GM23338 (cell line): ENCODE results near the gene DIAPH3.

Source experiments
- CREB1 ChIP-seq: fragments of 250-450 bp; sonication (Bioruptor Pico); IDR thresholded peaks from 2 replicates; pipeline ENCODE4 v1.5.0; 2020; ENCODE audit warnings: low read depth, mild to moderate bottlenecking, moderate library complexity
- CTCF ChIP-seq, 2 experiments: fragments of 200-600 bp in 1 of 2; sonication (generic) in 1 of 2; conservative IDR thresholded peaks; 2 replicates each; pipeline versions ENCODE4 v1.5.1 to v1.6.1; 2016 to 2017; ENCODE audit warnings: antibody characterized with exemption in 2 of 2, low read depth in 2 of 2, mild to moderate bottlenecking in 2 of 2, moderate library complexity in 1 of 2
- ETS1 ChIP-seq: IDR thresholded peaks from 2 replicates; pipeline ENCODE4 v1.6.1; 2016; ENCODE audit warnings: antibody characterized with exemption
- EZH2 ChIP-seq: fragments of 200-600 bp; sonication (generic); IDR thresholded peaks from one replicate; pipeline ENCODE4 v1.8.0; 2017; ENCODE audit warnings: antibody characterized with exemption, mild to moderate bottlenecking, low read depth; ENCODE audit not compliant: unreplicated experiment
- EZH2phosphoT487 ChIP-seq: fragments of 200-600 bp; sonication (generic); IDR thresholded peaks from one replicate; pipeline ENCODE4 v1.8.1; 2018; ENCODE audit warnings: antibody characterized with exemption; ENCODE audit not compliant: unreplicated experiment
- JUNB ChIP-seq: IDR thresholded peaks from one replicate; pipeline ENCODE4 v1.6.1; 2016; ENCODE audit warnings: antibody characterized with exemption; ENCODE audit not compliant: unreplicated experiment
- NANOG ChIP-seq: IDR thresholded peaks from 2 replicates; pipeline ENCODE4 v1.6.1; 2016; ENCODE audit warnings: antibody characterized with exemption, borderline replicate concordance
- POLR2AphosphoS5 ChIP-seq: IDR thresholded peaks from 2 replicates; pipeline ENCODE4 v1.6.1; 2016; ENCODE audit warnings: antibody characterized with exemption, low read depth
- REST ChIP-seq: IDR thresholded peaks from one replicate; pipeline ENCODE4 v1.6.1; 2018; ENCODE audit warnings: antibody characterized with exemption; ENCODE audit not compliant: unreplicated experiment
- STAT1 ChIP-seq: IDR thresholded peaks from one replicate; pipeline ENCODE4 v1.6.1; 2016; ENCODE audit warnings: antibody characterized with exemption; ENCODE audit not compliant: unreplicated experiment
- ZNF114 ChIP-seq: fragments of 250-450 bp; sonication (Bioruptor Pico); IDR thresholded peaks from 2 replicates; pipeline ENCODE4 v1.5.0; 2020; ENCODE audit warnings: mild to moderate bottlenecking, moderate library complexity
- ZNF331 ChIP-seq: fragments of 250-450 bp; sonication (Bioruptor Pico); IDR thresholded peaks from 2 replicates; pipeline ENCODE4 v1.5.0; 2020; ENCODE audit warnings: low read depth, mild to moderate bottlenecking, moderate library complexity
- ZNF462 ChIP-seq: fragments of 250-450 bp; sonication (Bioruptor Pico); IDR thresholded peaks from 2 replicates; pipeline ENCODE4 v1.5.0; 2020; ENCODE audit warnings: mild to moderate bottlenecking, moderate library complexity

GRCh38 chr13:59766236-59766635 is 397.5 kb downstream of the DIAPH3 start:
- TF ChIP-seq REST (no peak), CTCF (conservative IDR thresholded peaks at IDR 0.05; ENCODE audit: low read depth in 2 of 2) (no peak), EZH2 (no peak), POLR2AphosphoS5 (no peak), ZNF114 (CRISPR knock-in tag) (no peak), JUNB (no peak), ETS1 (no peak), EZH2phosphoT487 (no peak), CREB1 (CRISPR knock-in tag) (no peak), NANOG (no peak), ZNF462 (CRISPR knock-in tag) (no peak), ZNF331 (no peak), STAT1 (no peak)
